Measurements from ENCODE around the gene ACTMAP. TPM values are rescaled to one million over a fixed set of nuclear protein-coding genes. Genes with fewer than 3 reads are reported as not detected.
A peak's percentile ranks its signal among the peaks of the same experiment; 100 is the strongest.

The ACTMAP gene
- total RNA-seq, 1 donor from 2014 or later: 1.9 TPM

DNA sequence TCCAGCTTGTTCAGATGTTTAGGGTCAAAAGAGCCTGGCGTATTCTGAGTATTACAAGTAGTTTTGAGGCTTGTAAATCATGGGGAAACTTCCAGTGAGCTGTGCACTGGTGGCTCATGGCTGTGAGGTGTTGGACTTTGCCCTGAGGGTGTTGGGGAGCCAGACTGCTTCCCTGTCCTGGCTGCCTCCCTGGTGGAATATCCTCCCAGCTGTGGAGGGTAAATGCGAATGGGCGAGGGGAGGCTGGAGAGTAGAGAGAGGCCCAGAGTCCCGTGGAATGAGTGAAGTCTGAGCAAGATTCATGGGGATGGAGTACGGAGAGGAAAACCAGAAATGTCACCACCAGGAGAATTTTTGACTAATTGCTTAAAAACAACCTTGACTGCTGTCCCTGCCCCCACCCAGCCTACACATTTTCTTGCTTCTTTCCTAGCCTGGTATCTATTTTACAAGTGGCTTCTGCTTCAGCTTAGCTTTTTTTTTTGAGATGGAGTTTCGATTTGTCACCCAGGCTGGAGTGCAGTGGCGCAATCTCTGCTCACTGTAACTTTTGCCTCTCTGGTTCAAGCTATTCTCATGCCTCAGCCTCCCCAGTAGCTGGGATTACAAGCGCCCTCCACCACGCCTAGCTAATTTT, 4.5 kb upstream of the ACTMAP start:
- Mint-ChIP-seq H3K9me3 (no peaks in the 10 kb centered on the region), H3K27me3 (ENCODE audit: insufficient read depth, low read depth) (peaks cover 5% of the 10 kb centered on the region), H3K27ac (no peak overlapping the region), H3K4me3 (peak overlapping the region; percentile 39), H3K4me1 (peaks cover 43% of the 10 kb centered on the region), H3K36me3 (peaks cover 31% of the 10 kb centered on the region)
- no peaks in the 10 kb centered on the region for H3K27me3 ChIP-seq
- H3K9ac ChIP-seq: peak overlapping the region; percentile 37
- no peak for DNase-seq (ENCODE audit: low spot score)
- H3K4me2 ChIP-seq: peak overlapping the region; percentile 57
- H3K27ac ChIP-seq: peak overlapping the region; percentile 1
- peaks cover 66% of the 10 kb centered on the region for H4K20me1 ChIP-seq (ENCODE audit: low read depth)
- H2AFZ ChIP-seq (replicated peaks): no peak overlapping the region
- H3K79me2 ChIP-seq (ENCODE audit: low read depth): peaks cover 81% of the 10 kb centered on the region
- H3K4me1 ChIP-seq: peaks cover 19% of the 10 kb centered on the region
- peaks cover 6% of the 10 kb centered on the region for H3K36me3 ChIP-seq
- no peak for TF ChIP-seq EZH2 (IDR thresholded peaks at IDR 0.05)
- no peak for TF ChIP-seq EZH2phosphoT487 (IDR thresholded peaks at IDR 0.05)
- TF ChIP-seq, protein P1, sequence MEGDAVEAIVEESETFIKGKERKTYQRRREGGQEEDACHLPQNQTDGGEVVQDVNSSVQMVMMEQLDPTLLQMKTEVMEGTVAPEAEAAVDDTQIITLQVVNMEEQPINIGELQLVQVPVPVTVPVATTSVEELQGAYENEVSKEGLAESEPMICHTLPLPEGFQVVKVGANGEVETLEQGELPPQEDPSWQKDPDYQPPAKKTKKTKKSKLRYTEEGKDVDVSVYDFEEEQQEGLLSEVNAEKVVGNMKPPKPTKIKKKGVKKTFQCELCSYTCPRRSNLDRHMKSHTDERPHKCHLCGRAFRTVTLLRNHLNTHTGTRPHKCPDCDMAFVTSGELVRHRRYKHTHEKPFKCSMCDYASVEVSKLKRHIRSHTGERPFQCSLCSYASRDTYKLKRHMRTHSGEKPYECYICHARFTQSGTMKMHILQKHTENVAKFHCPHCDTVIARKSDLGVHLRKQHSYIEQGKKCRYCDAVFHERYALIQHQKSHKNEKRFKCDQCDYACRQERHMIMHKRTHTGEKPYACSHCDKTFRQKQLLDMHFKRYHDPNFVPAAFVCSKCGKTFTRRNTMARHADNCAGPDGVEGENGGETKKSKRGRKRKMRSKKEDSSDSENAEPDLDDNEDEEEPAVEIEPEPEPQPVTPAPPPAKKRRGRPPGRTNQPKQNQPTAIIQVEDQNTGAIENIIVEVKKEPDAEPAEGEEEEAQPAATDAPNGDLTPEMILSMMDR (IDR thresholded peaks at IDR 0.05): no peak
- peaks cover 18% of the 10 kb centered on the region for H3F3A ChIP-seq (ENCODE audit: low read depth)
- H3K4me3 ChIP-seq: peak overlapping the region; percentile 21
- H3K9me3 ChIP-seq (ENCODE audit: low read depth): no peaks in the 10 kb centered on the region

DNA sequence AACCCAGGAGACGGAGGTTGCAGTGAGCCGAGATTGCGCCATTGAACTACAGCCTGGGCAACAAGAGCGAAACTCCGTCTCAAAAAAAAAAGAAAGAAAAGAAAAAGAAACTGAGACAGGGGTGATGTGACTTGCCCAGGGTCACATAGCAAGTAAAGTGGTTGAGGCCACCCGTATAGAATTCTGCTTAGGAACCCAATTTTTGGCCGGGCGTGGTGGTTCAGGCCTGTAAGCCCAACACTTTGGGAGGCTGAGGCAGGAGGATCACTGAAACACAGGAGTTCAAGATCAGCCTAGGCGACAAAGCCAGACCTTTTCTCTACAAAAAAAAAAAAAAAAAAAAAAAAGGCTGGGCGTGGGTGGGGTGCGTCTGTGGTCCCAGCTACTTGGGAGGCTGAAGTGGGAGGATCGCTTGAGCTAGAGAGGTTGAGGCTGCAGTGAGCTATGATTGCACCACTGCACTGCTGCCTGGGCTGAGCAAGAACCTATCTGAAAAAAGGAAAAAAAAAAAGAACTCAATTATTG, 2.0 kb upstream of the ACTMAP start:
- H3K79me2 ChIP-seq (ENCODE audit: low read depth): peaks cover 86% of the 10 kb centered on the region
- peak overlapping the region; percentile 59 for H3K4me3 ChIP-seq
- peaks cover 26% of the 10 kb centered on the region for H3K4me1 ChIP-seq
- Mint-ChIP-seq H3K9me3 (no peaks in the 10 kb centered on the region), H3K27ac (no peak overlapping the region), H3K27me3 (ENCODE audit: insufficient read depth, low read depth) (peaks cover 5% of the 10 kb centered on the region), H3K4me1 (peaks cover 58% of the 10 kb centered on the region), H3K36me3 (peaks cover 25% of the 10 kb centered on the region), H3K4me3 (peak overlapping the region; percentile 94)
- H3F3A ChIP-seq (ENCODE audit: low read depth): peaks cover 13% of the 10 kb centered on the region
- H3K4me2 ChIP-seq: peak overlapping the region; percentile 78
- no peaks in the 10 kb centered on the region for H3K36me3 ChIP-seq
- TF ChIP-seq EZH2 (IDR thresholded peaks at IDR 0.05) (no peak), EZH2phosphoT487 (IDR thresholded peaks at IDR 0.05) (no peak)
- TF ChIP-seq, protein P1 (IDR thresholded peaks at IDR 0.05): no peak
- no peak overlapping the region for H3K27ac ChIP-seq
- H4K20me1 ChIP-seq (ENCODE audit: low read depth): peaks cover 49% of the 10 kb centered on the region
- peak overlapping the region; percentile 94 for H3K9ac ChIP-seq
- no peak for DNase-seq (ENCODE audit: low spot score)
- no peaks in the 10 kb centered on the region for H3K9me3 ChIP-seq (ENCODE audit: low read depth)
- no peak overlapping the region for H2AFZ ChIP-seq (replicated peaks)
- no peaks in the 10 kb centered on the region for H3K27me3 ChIP-seq

DNA sequence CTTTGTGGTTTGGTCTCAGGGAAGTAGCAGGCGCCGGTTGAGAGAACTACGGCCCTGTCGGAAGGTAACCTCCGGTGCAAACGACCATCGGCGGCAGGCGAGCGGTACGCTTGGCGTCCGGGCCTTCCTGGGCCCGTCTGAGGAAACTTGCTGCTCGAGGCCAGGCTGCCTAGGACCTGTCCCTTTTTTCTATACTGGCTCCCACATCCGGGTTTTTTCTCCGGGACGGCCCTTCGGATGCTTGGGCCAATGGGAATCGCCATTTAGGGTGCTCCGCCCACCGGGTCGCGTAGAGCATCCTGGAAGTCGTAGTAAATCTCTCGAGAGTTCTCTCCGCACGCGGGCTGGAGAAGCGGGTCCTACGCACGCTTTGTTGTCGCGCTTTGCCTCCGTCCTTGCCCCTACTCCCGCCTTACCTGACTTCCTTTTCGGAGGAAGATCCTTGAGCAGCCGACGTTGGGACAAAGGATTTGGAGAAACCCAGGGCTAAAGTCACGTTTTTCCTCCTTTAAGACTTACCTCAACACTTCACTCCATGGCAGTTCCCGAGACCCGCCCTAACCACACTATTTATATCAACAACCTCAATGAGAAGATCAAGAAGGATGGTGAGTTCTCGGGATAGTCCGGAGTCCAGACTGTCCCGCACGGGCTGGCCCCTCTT, 729 bp upstream of the ACTMAP start, which contains the start of gene SNRPA:
TSS of gene SNRPA (plus strand) at position 330 of the 664 bp plus-strand sequence. CDS start at position 536, 206 bp downstream.
- H3K27ac Mint-ChIP-seq: peak within 1 kb of the TSS; percentile 94
- H3K9ac ChIP-seq: peak within 1 kb of the TSS; percentile 94
- H3K4me1 ChIP-seq: peaks cover 26% of the 10 kb centered on the region
- H3K79me2 ChIP-seq (ENCODE audit: low read depth): peaks cover 73% of the 10 kb centered on the region
- peak within 1 kb of the TSS; percentile 94 for H3K27ac ChIP-seq
- H3K27me3 ChIP-seq: no peaks in the 10 kb centered on the region
- no peaks in the 10 kb centered on the region for H3K36me3 ChIP-seq
- H2AFZ ChIP-seq (replicated peaks): peak within 1 kb of the TSS; percentile 72
- peaks cover 9% of the 10 kb centered on the region for H3F3A ChIP-seq (ENCODE audit: low read depth)
- peak within 1 kb of the TSS; percentile 94 for H3K4me3 Mint-ChIP-seq
- H4K20me1 ChIP-seq (ENCODE audit: low read depth): peaks cover 36% of the 10 kb centered on the region
- H3K36me3 Mint-ChIP-seq: peaks cover 16% of the 10 kb centered on the region
- TF ChIP-seq, protein P1 (IDR thresholded peaks at IDR 0.05): no peak
- no peak for TF ChIP-seq EZH2 (IDR thresholded peaks at IDR 0.05)
- no peak for TF ChIP-seq EZH2phosphoT487 (IDR thresholded peaks at IDR 0.05)
- peaks cover 52% of the 10 kb centered on the region for H3K4me1 Mint-ChIP-seq
- peak; percentile 100 for DNase-seq (ENCODE audit: low spot score)
- peak within 1 kb of the TSS; percentile 78 for H3K4me2 ChIP-seq
- H3K27me3 Mint-ChIP-seq (ENCODE audit: insufficient read depth, low read depth): peaks cover 5% of the 10 kb centered on the region
- no peaks in the 10 kb centered on the region for H3K9me3 Mint-ChIP-seq
- peak within 1 kb of the TSS; percentile 59 for H3K4me3 ChIP-seq
- H3K9me3 ChIP-seq (ENCODE audit: low read depth): no peaks in the 10 kb centered on the region
